Activated CD4-positive, alpha-beta memory T cell treated with anti-CD3 and anti-CD28 coated beads for 36 hours (primary cell): ENCODE measurements around the gene GPR162. TPM values are rescaled to one million over a fixed set of nuclear protein-coding genes. Genes with fewer than 3 reads are reported as not detected.

Experiments used
- CTCF ChIA-PET: fragments of 350-600 bp; sonication (Branson Sonifier 250); formaldehyde crosslinking; loops from one replicate; lab custom pipeline; 2021; ENCODE audit warnings: antibody characterized with exemption, inconsistent platforms; lab: Charles Lee
- POLR2A ChIA-PET: fragments of 350-600 bp; sonication (Branson Sonifier 250); formaldehyde crosslinking; loops from one replicate; lab custom pipeline; 2021; ENCODE audit warnings: antibody characterized with exemption; lab: Charles Lee
- DNase-seq: peaks from one replicate; pipeline ENCODE4 v3.0.0-alpha.2; 2020
- H3K27ac Mint-ChIP-seq: one replicate; pipeline ENCODE4 v1.8.0; 2021; ENCODE audit warnings: mixed read lengths
- H3K27me3 Mint-ChIP-seq: one replicate; pipeline ENCODE4 v1.8.0; 2021; ENCODE audit warnings: mixed read lengths
- H3K36me3 Mint-ChIP-seq: one replicate; pipeline ENCODE4 v1.8.0; 2021; ENCODE audit warnings: mixed read lengths
- H3K4me1 Mint-ChIP-seq: one replicate; pipeline ENCODE4 v1.8.0; 2021; ENCODE audit warnings: low read depth, mixed read lengths
- H3K4me3 Mint-ChIP-seq: one replicate; pipeline ENCODE4 v1.8.0; 2021; ENCODE audit warnings: mild to moderate bottlenecking, mixed read lengths
- H3K9me3 Mint-ChIP-seq: one replicate; pipeline ENCODE4 v1.8.0; 2021; ENCODE audit warnings: mixed read lengths
- intact Hi-C: fragments of 100-400 bp; cut with micrococcal nuclease; formaldehyde crosslinking; loops from one replicate; pipeline ENCODE4 v1.15.1; 2023
- total RNA-seq, 2 experiments: library from RNA; stranded (reverse); gene quantifications; one replicate each; pipeline ENCODE4 v1.2.3, GENCODE V29; 2021

Gene GPR162
- total RNA-seq, 2 experiments from 2014 or later: 0.31 TPM; not detected in 1

DNA sequence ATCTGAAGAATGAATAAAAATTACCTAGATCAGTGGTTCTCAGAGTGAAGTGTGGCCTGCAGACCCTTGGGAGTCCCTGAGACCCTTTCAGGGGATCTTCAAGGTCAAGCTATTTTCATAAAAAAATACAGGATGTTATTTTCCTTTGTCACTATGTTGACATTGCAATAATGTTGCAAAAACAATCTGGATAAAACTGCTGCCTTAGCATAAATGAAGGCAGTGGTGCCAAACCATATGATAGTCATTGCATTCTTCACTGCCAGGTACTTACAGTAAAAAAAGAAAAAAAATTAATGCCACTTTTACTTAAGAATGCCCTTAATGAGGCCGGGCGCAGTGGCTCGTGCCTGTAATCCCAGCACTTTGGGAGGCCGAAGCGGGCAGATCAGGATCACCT lies 34.3 kb upstream of the GPR162 start:
- POLR2A ChIA-PET: interaction anchor here (0.9 to 1.7 kb wide), 3 partner anchors 10 to 65 kb away, joined by 3 to 6 read pairs (median 3); partner anchors contain the start of genes LAG3 and USP5

DNA sequence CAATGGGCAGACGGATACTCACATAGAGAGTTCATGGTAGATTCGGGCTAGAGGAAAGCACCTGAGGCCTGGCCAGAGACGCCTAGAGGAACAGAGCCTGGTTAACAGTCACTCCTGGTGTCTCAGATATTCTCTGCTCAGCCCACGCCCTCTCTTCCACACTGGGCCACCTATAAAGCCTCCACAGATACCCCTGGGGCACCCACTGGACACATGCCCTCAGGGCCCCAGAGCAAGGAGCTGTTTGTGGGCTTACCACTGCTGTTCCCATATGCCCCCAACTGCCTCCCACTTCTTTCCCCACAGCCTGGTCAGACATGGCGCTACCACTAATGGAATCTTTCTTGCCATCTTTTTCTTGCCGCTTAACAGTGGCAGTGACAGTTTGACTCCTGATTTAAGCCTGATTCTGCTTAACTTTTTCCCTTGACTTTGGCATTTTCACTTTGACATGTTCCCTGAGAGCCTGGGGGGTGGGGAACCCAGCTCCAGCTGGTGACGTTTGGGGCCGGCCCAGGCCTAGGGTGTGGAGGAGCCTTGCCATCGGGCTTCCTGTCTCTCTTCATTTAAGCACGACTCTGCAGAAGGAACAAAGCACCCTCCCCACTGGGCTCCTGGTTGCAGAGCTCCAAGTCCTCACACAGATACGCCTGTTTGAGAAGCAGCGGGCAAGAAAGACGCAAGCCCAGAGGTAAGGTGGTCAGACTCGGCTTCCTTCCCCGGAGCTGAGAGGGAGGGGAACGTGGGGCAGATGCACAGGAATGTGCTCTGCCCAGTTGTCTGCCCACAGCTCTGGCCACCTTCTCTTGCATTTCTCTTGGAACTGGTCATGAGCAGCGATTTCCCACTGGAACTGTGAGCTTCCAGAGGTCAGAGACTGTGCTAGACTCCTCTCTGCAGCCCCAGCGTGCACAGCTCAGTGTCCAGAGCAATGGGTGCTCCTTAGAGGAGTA lies 32.4 kb upstream of the GPR162 start, which contains the start of gene CD4:
Gene CD4, plus strand, starts transcription at position 557 of the 953 bp plus-strand sequence. CDS start 10,611 bp downstream, outside the sequence.
- Mint-ChIP-seq H3K4me1 (peaks cover 56% of the 10 kb centered on the region), H3K9me3 (no peaks in the 10 kb centered on the region), H3K36me3 (peaks cover 34% of the 10 kb centered on the region), H3K27ac (peak within 1 kb of the TSS; percentile 95), H3K27me3 (no peaks in the 10 kb centered on the region), H3K4me3 (peak within 1 kb of the TSS; percentile 91)
- peak; percentile 93 for DNase-seq
- ChIA-PET POLR2A (interaction anchor here (0.5 to 4.6 kb wide), 21 partner anchors 9 to 1177 kb away, joined by 3 to 37 read pairs (median 5); partner anchors contain the start of genes C12orf57, CDCA3, COPS7A and GAPDH), CTCF (interaction anchor here (0.7 to 10.5 kb wide), 14 partner anchors 9 to 253 kb away, joined by 3 to 81 read pairs (median 8); partner anchors contain the start of genes COPS7A, MLF2, PTMS and SPSB2)
- intact Hi-C loops: loop anchor here (1.0 to 10.0 kb wide), 5 partner anchors 9 to 334 kb away; partner anchors contain the start of genes CHD4, COPS7A, MLF2 and TAPBPL

More for the DNA sequence above, 34.3 kb upstream of the GPR162 start:
- CTCF ChIA-PET: interaction anchor here (0.6 to 10.5 kb wide), 7 partner anchors 9 to 103 kb away, joined by 3 to 81 read pairs (median 4); partner anchors contain the start of genes CDCA3, MLF2 and USP5
- Mint-ChIP-seq H3K36me3 (peaks cover 19% of the 10 kb centered on the region), H3K27ac (peak overlapping the region; percentile 81), H3K4me3 (peak overlapping the region; percentile 51), H3K27me3 (no peaks in the 10 kb centered on the region), H3K9me3 (no peaks in the 10 kb centered on the region), H3K4me1 (peaks cover 61% of the 10 kb centered on the region)
- DNase-seq: no peak
- intact Hi-C loops: loop anchor here (5.0 to 10.0 kb wide), 2 partner anchors 180 to 333 kb away; partner anchors contain the start of genes CHD4 and TAPBPL

DNA sequence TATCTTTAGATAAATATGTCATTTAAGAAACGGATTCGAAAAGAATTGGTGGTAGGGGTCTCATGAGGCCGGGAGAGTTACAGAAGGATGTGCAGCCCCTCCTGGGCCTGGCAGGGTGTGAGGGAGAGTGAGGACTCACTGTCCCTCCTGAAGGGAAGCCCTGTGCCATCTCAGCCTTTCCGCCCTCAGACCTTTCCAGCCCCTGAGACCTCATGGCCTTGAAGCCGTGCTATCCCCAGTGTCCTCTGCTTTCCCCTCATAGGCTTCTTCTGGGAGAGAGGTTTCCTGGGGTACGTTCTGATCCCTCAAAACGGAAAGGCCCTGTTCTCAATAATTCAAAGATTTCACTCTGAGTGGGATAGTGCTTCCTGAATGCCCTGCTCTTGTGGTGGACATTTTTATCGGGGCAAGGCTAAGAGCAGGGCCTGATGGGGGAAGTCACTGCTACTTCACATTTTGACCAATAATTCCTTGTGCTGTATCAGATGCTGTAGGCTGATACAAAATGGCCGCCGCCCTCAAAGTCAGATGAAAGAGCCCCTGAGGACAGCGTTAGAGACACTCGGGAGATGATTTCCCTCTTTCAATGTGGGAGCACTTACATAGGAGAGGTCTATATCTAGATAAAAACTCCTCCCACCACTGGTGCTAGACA lies 31.0 kb upstream of the GPR162 start:
- H3K36me3 Mint-ChIP-seq: peaks cover 43% of the 10 kb centered on the region
- H3K4me3 Mint-ChIP-seq: peak overlapping the region; percentile 91
- ChIA-PET POLR2A (interaction anchor here (1.4 to 4.6 kb wide), 9 partner anchors 12 to 101 kb away, joined by 3 to 37 read pairs (median 12); partner anchors contain the start of genes LAG3, MLF2, P3H3 and PTMS), CTCF (interaction anchor here (1.6 to 5.8 kb wide), 8 partner anchors 10 to 170 kb away, joined by 3 to 47 read pairs (median 10); partner anchors contain the start of genes MLF2, PTMS and ZNF384)
- intact Hi-C loops: loop anchor here (2.0 kb wide), 1 partner anchor 16 kb away; no protein-coding TSS in a partner anchor
- peak; percentile 74 for DNase-seq
- peak overlapping the region; percentile 95 for H3K27ac Mint-ChIP-seq
- peaks cover 52% of the 10 kb centered on the region for H3K4me1 Mint-ChIP-seq
- H3K27me3 Mint-ChIP-seq: no peaks in the 10 kb centered on the region
- no peaks in the 10 kb centered on the region for H3K9me3 Mint-ChIP-seq

GRCh38 chr12:6791931-6792520 lies 29.6 kb upstream of the GPR162 start:
- Mint-ChIP-seq H3K36me3 (peaks cover 53% of the 10 kb centered on the region), H3K27me3 (no peaks in the 10 kb centered on the region), H3K4me1 (peaks cover 53% of the 10 kb centered on the region), H3K4me3 (peak overlapping the region; percentile 91), H3K27ac (peak overlapping the region; percentile 95), H3K9me3 (no peaks in the 10 kb centered on the region)
- intact Hi-C loops: loop anchor here (1.0 to 2.0 kb wide), 3 partner anchors 17 to 35 kb away; no protein-coding TSS in a partner anchor
- DNase-seq: peak; percentile 40
- POLR2A ChIA-PET: interaction anchor here (0.6 to 4.6 kb wide), 14 partner anchors 8 to 257 kb away, joined by 3 to 37 read pairs (median 6); partner anchors contain the start of genes COPS7A, GAPDH, LAG3 and MLF2
- CTCF ChIA-PET: interaction anchor here (0.6 to 5.8 kb wide), 21 partner anchors 12 to 453 kb away, joined by 3 to 47 read pairs (median 4); partner anchors contain the start of genes COPS7A, GPR162, MLF2 and PTMS

DNA sequence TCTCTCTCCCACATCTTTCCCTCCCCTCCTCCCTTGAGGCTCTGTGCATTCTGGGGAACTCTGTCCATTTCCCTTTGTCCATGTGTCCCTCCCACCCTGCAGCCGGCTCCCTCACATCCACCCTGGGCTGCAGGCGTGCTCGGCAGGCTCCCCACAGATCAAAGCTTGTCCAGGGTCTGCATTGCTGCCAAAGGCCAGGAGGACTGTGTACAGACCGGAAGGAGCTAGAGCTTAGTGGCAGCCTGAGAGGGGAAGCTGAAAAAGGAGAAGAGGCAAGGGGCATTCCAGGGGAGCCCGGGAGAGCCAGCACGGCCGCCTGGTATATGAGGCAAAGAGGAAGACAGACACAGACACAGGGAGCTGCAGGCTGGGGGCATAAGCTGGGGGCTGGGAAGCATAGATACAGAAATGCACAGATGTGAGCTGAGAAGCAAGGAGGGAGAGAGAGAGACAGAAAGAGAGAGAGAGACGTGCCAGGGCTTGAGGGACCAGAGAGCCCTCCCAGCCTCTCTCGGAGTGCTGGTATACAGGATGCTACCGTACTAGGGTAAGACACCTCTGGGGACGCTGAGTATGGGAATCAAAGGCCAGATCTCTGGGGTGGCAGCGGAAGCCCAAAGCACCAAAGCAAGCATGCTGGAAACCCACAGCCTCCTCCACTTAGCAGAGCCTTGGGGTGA lies 29.0 kb upstream of the GPR162 start:
- Mint-ChIP-seq H3K4me1 (peaks cover 54% of the 10 kb centered on the region), H3K36me3 (peaks cover 59% of the 10 kb centered on the region), H3K27ac (peak overlapping the region; percentile 95), H3K27me3 (no peaks in the 10 kb centered on the region), H3K9me3 (no peaks in the 10 kb centered on the region), H3K4me3 (peak overlapping the region; percentile 91)
- POLR2A ChIA-PET: interaction anchor here (0.8 to 4.6 kb wide), 14 partner anchors 9 to 258 kb away, joined by 3 to 37 read pairs (median 5); partner anchors contain the start of genes CDCA3, COPS7A, GAPDH and LAG3
- intact Hi-C loops: loop anchor here (1.0 to 2.0 kb wide), 2 partner anchors 28 to 34 kb away; no protein-coding TSS in a partner anchor
- CTCF ChIA-PET: interaction anchor here (0.9 to 5.8 kb wide), 22 partner anchors 12 to 175 kb away, joined by 3 to 47 read pairs (median 4); partner anchors contain the start of genes COPS7A, GPR162, MLF2 and P3H3
- DNase-seq: peak; percentile 55

- H3K4me1 Mint-ChIP-seq: peaks cover 57% of the 10 kb centered on the region
- H3K9me3 Mint-ChIP-seq: no peaks in the 10 kb centered on the region
- no peak for DNase-seq
- no peak overlapping the region for H3K4me3 Mint-ChIP-seq
- H3K36me3 Mint-ChIP-seq: peaks cover 71% of the 10 kb centered on the region
- intact Hi-C loops: no loop called here
- CTCF ChIA-PET: interaction anchor here (1.4 to 2.7 kb wide), 4 partner anchors 16 to 225 kb away, joined by 3 to 11 read pairs (median 6); partner anchors contain the start of gene MLF2
- H3K27ac Mint-ChIP-seq: peak overlapping the region; percentile 34
- POLR2A ChIA-PET: no interaction called here
- no peaks in the 10 kb centered on the region for H3K27me3 Mint-ChIP-seq
Measured at GRCh38 chr12:6795088-6795487, 26.5 kb upstream of the GPR162 start.

DNA sequence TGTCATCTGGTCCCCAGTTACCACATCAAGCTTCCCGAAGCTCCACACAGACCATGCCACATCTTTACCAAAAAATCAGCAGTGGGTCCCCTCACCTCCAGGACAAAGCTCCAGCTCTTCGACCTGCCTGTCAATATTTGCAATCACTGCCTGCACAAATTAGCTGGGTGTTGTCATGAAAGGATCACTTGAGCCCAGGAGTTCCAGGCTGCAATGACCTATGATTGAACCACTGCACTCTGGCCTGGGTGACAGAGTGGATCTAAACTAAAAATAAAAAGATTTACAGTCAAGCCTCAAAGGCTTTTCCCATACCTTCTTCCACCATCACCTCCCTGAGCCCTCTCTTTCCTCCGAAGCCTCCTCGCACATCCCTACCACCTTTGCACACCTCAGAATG lies 25.0 kb upstream of the GPR162 start:
- ChIA-PET CTCF (interaction anchor here (1.1 to 2.7 kb wide), 4 partner anchors 18 to 43 kb away, joined by 3 to 11 read pairs (median 6); partner anchors contain the start of gene MLF2), POLR2A (interaction anchor here (0.6 kb wide), 1 partner anchor 247 kb away, joined by 3 read pairs; no protein-coding TSS in a partner anchor)
- Mint-ChIP-seq H3K9me3 (no peaks in the 10 kb centered on the region), H3K27ac (no peak overlapping the region), H3K4me1 (peaks cover 57% of the 10 kb centered on the region), H3K4me3 (no peak overlapping the region), H3K27me3 (no peaks in the 10 kb centered on the region), H3K36me3 (peaks cover 65% of the 10 kb centered on the region)
- intact Hi-C loops: no loop called here
- DNase-seq: no peak

- ChIA-PET CTCF (interaction anchor here (1.0 kb wide), 1 partner anchor 46 kb away, joined by 4 read pairs; the partner anchor contains the start of gene MLF2), POLR2A (no interaction called here)
- H3K27ac Mint-ChIP-seq: no peak overlapping the region
- H3K36me3 Mint-ChIP-seq: peaks cover 54% of the 10 kb centered on the region
- intact Hi-C loops: no loop called here
- no peak overlapping the region for H3K4me3 Mint-ChIP-seq
- DNase-seq: no peak
- no peaks in the 10 kb centered on the region for H3K27me3 Mint-ChIP-seq
- H3K9me3 Mint-ChIP-seq: no peaks in the 10 kb centered on the region
- peaks cover 42% of the 10 kb centered on the region for H3K4me1 Mint-ChIP-seq
Measured at GRCh38 chr12:6799147-6799546, 22.5 kb upstream of the GPR162 start.

- Mint-ChIP-seq H3K9me3 (no peaks in the 10 kb centered on the region), H3K4me1 (peaks cover 13% of the 10 kb centered on the region), H3K36me3 (peaks cover 26% of the 10 kb centered on the region), H3K4me3 (no peak overlapping the region), H3K27me3 (no peaks in the 10 kb centered on the region), H3K27ac (no peak overlapping the region)
- no peak for DNase-seq
- ChIA-PET CTCF (no interaction called here), POLR2A (interaction anchor here (0.6 kb wide), 1 partner anchor 505 kb away, joined by 4 read pairs; no protein-coding TSS in a partner anchor)
- intact Hi-C loops: no loop called here
Measured at GRCh38 chr12:6807170-6807569, 14.5 kb upstream of the GPR162 start.

GRCh38 chr12:6809056-6809455 lies 12.6 kb upstream of the GPR162 start:
- H3K9me3 Mint-ChIP-seq: no peaks in the 10 kb centered on the region
- peaks cover 20% of the 10 kb centered on the region for H3K36me3 Mint-ChIP-seq
- ChIA-PET POLR2A (interaction anchor here (1.5 kb wide), 1 partner anchor 16 kb away, joined by 3 read pairs; no protein-coding TSS in a partner anchor), CTCF (interaction anchor here (0.6 to 1.5 kb wide), 4 partner anchors 15 to 365 kb away, joined by 3 to 8 read pairs (median 4); partner anchors contain the start of gene MLF2)
- no peaks in the 10 kb centered on the region for H3K27me3 Mint-ChIP-seq
- intact Hi-C loops: no loop called here
- H3K4me1 Mint-ChIP-seq: peaks cover 13% of the 10 kb centered on the region
- H3K4me3 Mint-ChIP-seq: no peak overlapping the region
- H3K27ac Mint-ChIP-seq: no peak overlapping the region
- DNase-seq: no peak
